GM12878 (cell line): ENCODE results near the gene SLC13A3. TPM values are rescaled to one million over a fixed set of nuclear protein-coding genes. Genes with fewer than 3 reads are reported as not detected.
A peak's percentile ranks its signal among the peaks of the same experiment; 100 is the strongest.

ENCODE experiments used
- ATAC-seq: fragments of 200-7000 bp; cut with Tn5 transposase; 3 replicates; pipeline ENCODE4 v1.9.1; 2020; ENCODE audit warnings: mild to moderate bottlenecking, moderate library complexity
- BruUV-seq: library from RNA; stranded (reverse); fragments of 400-500 nt; replicated peaks from 2 replicates; lab custom pipeline; 2021; lab: Mats Ljungman, UMichigan
- CTCF ChIA-PET: fragments of 300-600 bp; sonication (Branson Sonifier 250); formaldehyde crosslinking; extraction: SDS; loops from one replicate; lab custom pipeline; 2021; ENCODE audit warnings: inconsistent platforms; lab: Yijun Ruan, JAX
- POLR2A ChIA-PET: fragments of 350-600 bp; formaldehyde crosslinking; extraction: SDS; loops from one replicate; lab custom pipeline; 2021; ENCODE audit warnings: inconsistent platforms; lab: Charles Lee
- RAD21 ChIA-PET: fragments of 300-600 bp; sonication (Branson Sonifier 250); formaldehyde crosslinking; loops from one replicate; lab custom pipeline; 2023; ENCODE audit warnings: antibody characterized with exemption; ENCODE audit not compliant: unreplicated experiment; lab: Charles Lee
- SMC1A ChIA-PET: fragments of 300-600 bp; sonication (Branson Sonifier 250); formaldehyde crosslinking; loops from one replicate; lab custom pipeline; 2023; ENCODE audit not compliant: unreplicated experiment, uncharacterized antibody; lab: Charles Lee
- DNase-seq: peaks from one replicate; pipeline ENCODE4 v3.0.0-alpha.2; 2011; ENCODE audit warnings: low read depth, low spot score
- FAIRE-seq: peaks from 3 replicates; lab custom pipeline; 2011; peaks lifted over from hg19 to GRCh38; lab: Jason Lieb, UNC
- H2AFZ ChIP-seq: 2 replicates; pipeline ENCODE4 v1.6.0; 2011; ENCODE audit warnings: low read depth, low read length, control low read depth; ENCODE audit not compliant: control insufficient read depth
- H3K27ac ChIP-seq: 2 replicates; pipeline ENCODE4 v1.5.1; 2011; ENCODE audit warnings: control low read depth; ENCODE audit not compliant: control insufficient read depth, insufficient read depth
- H3K27me3 ChIP-seq, 2 experiments: replicated peaks in 1 of 2; 2 replicates each; pipeline versions ENCODE4 v1.6.0 to v1.6.1; 2011; ENCODE audit warnings: low read length in 1 of 2; ENCODE audit not compliant: control insufficient read depth in 2 of 2, insufficient read depth in 2 of 2
- H3K36me3 ChIP-seq, 2 experiments: 2 replicates each; pipeline ENCODE4 v1.5.1; 2011; ENCODE audit warnings: low read length in 1 of 2; ENCODE audit not compliant: control insufficient read depth in 2 of 2, insufficient read depth in 2 of 2
- H3K4me1 ChIP-seq: 2 replicates; pipeline ENCODE4 v1.6.1; 2011; ENCODE audit warnings: mild to moderate bottlenecking, low read length, moderate library complexity, mixed read lengths; ENCODE audit not compliant: control insufficient read depth, insufficient read depth
- H3K4me2 ChIP-seq: 2 replicates; pipeline ENCODE4 v1.6.0; 2011; ENCODE audit warnings: control low read depth; ENCODE audit not compliant: control insufficient read depth, insufficient read depth
- H3K4me3 ChIP-seq: fragments of 200-600 bp; sonication (generic); 2 replicates; pipeline ENCODE4 v1.5.1; 2016
- H3K79me2 ChIP-seq: 2 replicates; pipeline ENCODE4 v1.6.0; 2011; ENCODE audit warnings: low read length; ENCODE audit not compliant: control insufficient read depth, insufficient read depth
- H3K9ac ChIP-seq: 2 replicates; pipeline ENCODE4 v1.8.0; 2011; ENCODE audit warnings: low read length, control low read depth, mixed read lengths; ENCODE audit not compliant: control insufficient read depth, insufficient read depth
- H3K9me3 ChIP-seq: replicated peaks from 3 replicates; pipeline ENCODE4 v1.5.1; 2011; ENCODE audit warnings: mild to moderate bottlenecking, low read length; ENCODE audit not compliant: control insufficient read depth, insufficient read depth
- H4K20me1 ChIP-seq: 2 replicates; pipeline ENCODE4 v1.6.0; 2011; ENCODE audit not compliant: control insufficient read depth, insufficient read depth
- CBX5 ChIP-seq: sonication (generic); IDR thresholded peaks from 2 replicates; pipeline ENCODE4 v1.6.1; 2016; ENCODE audit warnings: low read depth, moderate library complexity, mild to moderate bottlenecking, inconsistent platforms
- E2F8 ChIP-seq: fragments of 450-650 bp; IDR thresholded peaks from 2 replicates; pipeline ENCODE4 v1.6.1; 2018; ENCODE audit warnings: mild to moderate bottlenecking, low read depth, moderate library complexity; ENCODE audit not compliant: partially characterized antibody
- IKZF1 ChIP-seq: fragments of 450-650 bp; conservative IDR thresholded peaks from 2 replicates; pipeline ENCODE4 v1.6.1; 2017; ENCODE audit warnings: antibody characterized with exemption, mild to moderate bottlenecking
- RB1 ChIP-seq: fragments of 450-650 bp; formaldehyde crosslinking; IDR thresholded peaks from 2 replicates; pipeline ENCODE4 v1.6.1; 2017; ENCODE audit warnings: mild to moderate bottlenecking, borderline replicate concordance
- REST ChIP-seq: IDR thresholded peaks from 2 replicates; pipeline ENCODE4 v1.6.1; 2012; ENCODE audit warnings: mild to moderate bottlenecking, low read depth, low read length
- STAT1 ChIP-seq: fragments of 450-650 bp; conservative IDR thresholded peaks from 2 replicates; pipeline ENCODE4 v1.6.1; 2014; ENCODE audit warnings: antibody characterized with exemption, mild to moderate bottlenecking
- TBL1XR1 ChIP-seq: IDR thresholded peaks from 2 replicates; pipeline ENCODE4 v1.6.1; 2012; ENCODE audit warnings: low read depth, low read length, improper control_type of control experiment
- WGBS: methylation state at CpG from one replicate; pipeline ENCODE4 v1.1.6; 2016; ENCODE audit warnings: low lambda C conversion rate; ENCODE audit not compliant: insufficient replicate concordance, insufficient coverage; ENCODE audit errors: missing lambda C conversion rate; 5-methylcytosine and 5-hydroxymethylcytosine counted together
- in situ Hi-C: fragments of 300-500 bp; cut with MboI; formaldehyde crosslinking; loops from 9 replicates; pipeline ENCODE4 v1.14.3; 2018; ENCODE audit warnings: mixed read lengths
- intact Hi-C: fragments of 100-400 bp; cut with micrococcal nuclease; formaldehyde crosslinking; loops from one replicate; pipeline ENCODE4 v1.14.2; 2022; ENCODE audit not compliant: unreplicated experiment
- polyA plus RNA-seq, 11 experiments: library from polyadenylated mRNA; depleted of rRNA in 4 of 11; unstranded in 6 of 11; stranded (reverse) in 5 of 11; fragments of >200 nt; fragmentation: Nextera tagmentation in 4 of 11; fragmentation: Illumina TruSeq in 1 of 11; extraction: Ambion mirVana in 4 of 11; extraction: Trizol in 1 of 11; gene quantifications; 1 replicate in 1 of 11; 2 replicates in 10 of 11; pipeline versions ENCODE4 v1.2.1 to v1.2.3, GENCODE V29; 2011 to 2016; ENCODE audit warnings: inconsistent platforms in 2 of 11, missing spikeins in 2 of 11, low read depth in 1 of 11
- total RNA-seq, 4 experiments: library from RNA; depleted of rRNA in 3 of 4; stranded (reverse); fragments of >200 nt in 3 of 4; fragmentation: Illumina TruSeq in 1 of 4; extraction: Trizol in 1 of 4; gene quantifications; 2 replicates each; pipeline versions ENCODE4 v1.2.1 to v1.2.3, GENCODE V29; 2013 to 2021

Gene SLC13A3
- total and polyA plus RNA-seq, 10 of the 15 experiments (the other 5 are each of a cell fraction or from before 2014, with no cell fraction given): 0.03 to 0.76 (median 0.07) TPM; not detected in 4

- Histone ChIP-seq H3K4me1 (no peaks in the 10 kb centered on the region), H3K9me3 (no peaks in the 10 kb centered on the region), H4K20me1 (no peaks in the 10 kb centered on the region; the same call in 1 of the 2 replicates), H3K4me2 (no peak overlapping the region), H3K79me2 (no peaks in the 10 kb centered on the region), H3K27ac (no peak overlapping the region), H2AFZ (no peak overlapping the region), H3K27me3 (no peaks in the 10 kb centered on the region; a peak in 2 of 4 replicates), H3K36me3 (no peaks in the 10 kb centered on the region), H3K9ac (no peak overlapping the region), H3K4me3 (no peak overlapping the region)
- in situ Hi-C loops: loop anchor here (5.0 kb wide), 1 partner anchor 158 kb away; no protein-coding TSS in a partner anchor
- FAIRE-seq: no peak
- SMC1A ChIA-PET: interaction anchor here (1.2 to 8.3 kb wide), 5 partner anchors 20 to 157 kb away, joined by 3 to 43 read pairs (median 8); partner anchors contain the start of gene OCSTAMP
- POLR2A ChIA-PET: no interaction called here
- DNase-seq: no peak
- CTCF ChIA-PET: interaction anchor here (0.7 to 9.0 kb wide), 7 partner anchors 10 to 161 kb away, joined by 3 to 114 read pairs (median 3); partner anchors contain the start of gene TP53RK
- RAD21 ChIA-PET: interaction anchor here (1.9 to 2.9 kb wide), 2 partner anchors 28 to 159 kb away, joined by 4 to 9 read pairs; no protein-coding TSS in a partner anchor
- intact Hi-C loops: no loop called here
- TF ChIP-seq STAT1 (no peak), CBX5 (no peak), RB1 (no peak), E2F8 (no peak), REST (peak; percentile 93), TBL1XR1 (no peak), IKZF1 (no peak)
- ATAC-seq: no peak
- 50% methylated on average over 2 of the region's 2 CpGs for WGBS
- no TSS peak for BruUV-seq
These were observed 127.4 kb downstream of the SLC13A3 start for GRCh38 chr20:46523696-46524328.
